DOHH2 (cell line): ENCODE measurements around the gene PTPRN2.

ENCODE experiments used
- H3F3A ChIP-seq: fragments of 200-600 bp; sonication (generic), shearing (Covaris generic); 2 replicates; pipeline ENCODE4 v1.6.0; 2016; ENCODE audit warnings: antibody characterized with exemption, mild to moderate bottlenecking; ENCODE audit not compliant: control insufficient read depth, insufficient read depth
- H3K27ac ChIP-seq: fragments of 200-600 bp; sonication (generic); 2 replicates; pipeline ENCODE4 v1.5.1; 2014; ENCODE audit warnings: low read depth, mild to moderate bottlenecking, low read length, moderate library complexity
- H3K27me3 ChIP-seq: fragments of 200-600 bp; sonication (generic); 2 replicates; pipeline ENCODE4 v1.6.1; 2014; ENCODE audit warnings: mild to moderate bottlenecking, low read length, mixed read lengths; ENCODE audit not compliant: control insufficient read depth
- H3K36me3 ChIP-seq: fragments of 200-600 bp; sonication (generic); 2 replicates; pipeline ENCODE4 v1.6.1; 2014; ENCODE audit warnings: mild to moderate bottlenecking, low read length, moderate library complexity, mixed read lengths; ENCODE audit not compliant: control insufficient read depth
- H3K4me1 ChIP-seq: fragments of 200-600 bp; sonication (generic); 2 replicates; pipeline ENCODE4 v1.6.1; 2014; ENCODE audit warnings: mild to moderate bottlenecking, low read length, mixed read lengths; ENCODE audit not compliant: control insufficient read depth
- H3K4me2 ChIP-seq: fragments of 200-600 bp; sonication (generic); 2 replicates; pipeline ENCODE4 v1.6.0; 2014; ENCODE audit warnings: mild to moderate bottlenecking, low read length, moderate library complexity
- H3K4me3 ChIP-seq: fragments of 200-600 bp; sonication (generic); 2 replicates; pipeline ENCODE4 v1.5.1; 2014; ENCODE audit warnings: mild to moderate bottlenecking, low read length, mixed read lengths
- H3K79me2 ChIP-seq: fragments of 200-600 bp; sonication (generic); 2 replicates; pipeline ENCODE4 v1.6.1; 2014; ENCODE audit warnings: mild to moderate bottlenecking, low read length, mixed read lengths; ENCODE audit not compliant: control insufficient read depth
- H3K9me2 ChIP-seq: fragments of 200-600 bp; sonication (generic); replicated peaks from 2 replicates; pipeline ENCODE4 v1.6.1; 2014; ENCODE audit warnings: mild to moderate bottlenecking, low read length, mixed read lengths; ENCODE audit not compliant: control insufficient read depth
- H3K9me3 ChIP-seq: fragments of 200-600 bp; sonication (generic); 2 replicates; pipeline ENCODE4 v1.6.1; 2014; ENCODE audit warnings: antibody characterized with exemption, low read length, mixed read lengths; ENCODE audit not compliant: control insufficient read depth, insufficient read depth
- H4K20me1 ChIP-seq: fragments of 200-600 bp; sonication (generic); 2 replicates; pipeline ENCODE4 v1.6.0; 2014; ENCODE audit warnings: low read depth, mild to moderate bottlenecking, antibody characterized with exemption, low read length, moderate library complexity; ENCODE audit not compliant: control insufficient read depth, insufficient read depth
- EZH2phosphoT487 ChIP-seq: fragments of 200-600 bp; sonication (generic); IDR thresholded peaks from 2 replicates; pipeline ENCODE4 v1.6.1; 2017; ENCODE audit warnings: borderline replicate concordance, mild to moderate bottlenecking, antibody characterized with exemption, low read length, moderate library complexity, mixed read lengths
- TF ChIP-seq, protein P1 (sequence below): fragments of 200-600 bp; sonication (generic); IDR thresholded peaks from one replicate; pipeline ENCODE4 v1.5.1; 2014; ENCODE audit warnings: antibody characterized with exemption, mild to moderate bottlenecking, low read depth, low read length; ENCODE audit not compliant: poor library complexity, severe bottlenecking

The PTPRN2 gene

DNA sequence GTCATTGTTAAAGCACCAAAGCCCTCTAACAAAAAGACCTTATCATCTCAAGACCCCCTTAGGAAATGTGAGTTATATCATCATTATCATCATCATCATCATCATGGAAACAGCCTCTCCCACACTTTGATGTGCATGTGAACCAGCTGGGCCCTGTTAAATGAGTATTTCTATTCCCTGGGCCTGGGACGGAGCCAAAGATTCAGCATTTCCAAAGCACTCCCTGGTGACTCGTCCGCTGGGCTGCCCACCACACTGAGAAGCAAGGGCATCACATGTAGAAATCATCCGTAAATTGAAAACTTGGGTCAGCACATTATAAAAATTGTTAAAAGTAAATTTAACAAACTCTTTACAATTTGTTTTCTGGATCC lies 88.6 kb downstream of the PTPRN2 start:
- Histone ChIP-seq H3K36me3 (no peaks in the 10 kb centered on the region), H4K20me1 (no peaks in the 10 kb centered on the region), H3K9me3 (no peaks in the 10 kb centered on the region), H3K27me3 (no peaks in the 10 kb centered on the region), H3K4me2 (no peak overlapping the region), H3K79me2 (no peaks in the 10 kb centered on the region), H3K4me1 (no peaks in the 10 kb centered on the region), H3K9me2 (no peaks in the 10 kb centered on the region), H3K27ac (no peak overlapping the region), H3K4me3 (no peak overlapping the region), H3F3A (no peaks in the 10 kb centered on the region)
- TF ChIP-seq, protein P1, sequence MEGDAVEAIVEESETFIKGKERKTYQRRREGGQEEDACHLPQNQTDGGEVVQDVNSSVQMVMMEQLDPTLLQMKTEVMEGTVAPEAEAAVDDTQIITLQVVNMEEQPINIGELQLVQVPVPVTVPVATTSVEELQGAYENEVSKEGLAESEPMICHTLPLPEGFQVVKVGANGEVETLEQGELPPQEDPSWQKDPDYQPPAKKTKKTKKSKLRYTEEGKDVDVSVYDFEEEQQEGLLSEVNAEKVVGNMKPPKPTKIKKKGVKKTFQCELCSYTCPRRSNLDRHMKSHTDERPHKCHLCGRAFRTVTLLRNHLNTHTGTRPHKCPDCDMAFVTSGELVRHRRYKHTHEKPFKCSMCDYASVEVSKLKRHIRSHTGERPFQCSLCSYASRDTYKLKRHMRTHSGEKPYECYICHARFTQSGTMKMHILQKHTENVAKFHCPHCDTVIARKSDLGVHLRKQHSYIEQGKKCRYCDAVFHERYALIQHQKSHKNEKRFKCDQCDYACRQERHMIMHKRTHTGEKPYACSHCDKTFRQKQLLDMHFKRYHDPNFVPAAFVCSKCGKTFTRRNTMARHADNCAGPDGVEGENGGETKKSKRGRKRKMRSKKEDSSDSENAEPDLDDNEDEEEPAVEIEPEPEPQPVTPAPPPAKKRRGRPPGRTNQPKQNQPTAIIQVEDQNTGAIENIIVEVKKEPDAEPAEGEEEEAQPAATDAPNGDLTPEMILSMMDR: no peak
- TF ChIP-seq EZH2phosphoT487: no peak

DNA sequence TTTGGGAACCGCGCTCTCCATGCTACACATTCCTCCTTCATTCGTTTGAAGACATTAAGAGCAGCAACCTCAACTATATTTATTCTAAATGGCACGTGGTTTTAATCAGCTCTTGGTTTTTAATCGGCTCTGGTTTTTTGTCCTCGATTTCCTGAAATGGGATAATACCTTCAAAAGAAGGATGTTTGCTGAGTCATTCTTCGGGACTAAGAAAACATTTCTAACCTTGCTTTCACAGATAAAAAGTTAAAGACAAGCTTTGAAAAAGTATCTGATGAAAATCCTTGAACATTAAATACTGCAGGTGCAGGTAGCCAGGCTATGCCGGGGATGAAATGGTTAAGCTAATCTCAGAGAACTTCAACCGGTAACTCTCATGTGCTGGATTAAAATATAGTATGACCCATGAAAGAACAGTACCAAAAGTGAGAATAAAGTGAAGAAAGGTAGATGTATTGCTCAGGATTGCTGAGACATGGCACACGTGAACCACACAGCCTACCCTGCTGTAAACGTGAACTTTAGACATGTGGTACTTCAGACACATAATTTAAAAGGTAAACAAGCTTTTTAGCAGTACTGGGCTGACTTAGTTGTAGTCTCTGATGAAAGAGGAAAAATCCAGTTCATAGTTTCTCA lies 89.1 kb downstream of the PTPRN2 start:
- no peaks in the 10 kb centered on the region for H3K9me3 ChIP-seq
- no peak overlapping the region for H3K4me3 ChIP-seq
- no peaks in the 10 kb centered on the region for H3K4me1 ChIP-seq
- H3K4me2 ChIP-seq: no peak overlapping the region
- no peak overlapping the region for H3K27ac ChIP-seq
- no peaks in the 10 kb centered on the region for H3K27me3 ChIP-seq
- no peaks in the 10 kb centered on the region for H4K20me1 ChIP-seq
- no peaks in the 10 kb centered on the region for H3K36me3 ChIP-seq
- H3F3A ChIP-seq: no peaks in the 10 kb centered on the region
- H3K9me2 ChIP-seq: no peaks in the 10 kb centered on the region
- no peak for TF ChIP-seq EZH2phosphoT487
- TF ChIP-seq, protein P1: no peak
- no peaks in the 10 kb centered on the region for H3K79me2 ChIP-seq

DNA sequence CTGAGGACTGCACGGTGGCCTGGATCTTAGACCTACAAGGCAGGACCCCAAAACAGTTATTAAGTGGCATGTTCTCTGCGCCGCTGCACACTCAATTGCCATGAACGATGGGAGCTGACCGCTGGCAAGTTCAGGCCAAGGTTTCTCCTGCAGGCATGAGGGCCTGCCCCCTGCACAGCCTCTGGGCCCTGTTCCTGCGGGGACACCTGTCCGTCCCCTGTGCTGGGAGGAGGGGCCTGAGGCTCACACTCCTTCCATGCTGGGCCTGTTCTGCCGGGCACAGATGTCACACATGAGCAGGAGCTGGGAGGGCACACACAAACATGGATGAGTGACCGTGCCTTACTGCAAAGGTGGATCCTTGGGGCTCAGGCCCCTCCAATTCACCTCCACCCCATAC lies 90.0 kb downstream of the PTPRN2 start:
- H3K4me1 ChIP-seq: no peaks in the 10 kb centered on the region
- no peaks in the 10 kb centered on the region for H3K36me3 ChIP-seq
- H3K4me2 ChIP-seq: no peak overlapping the region
- H3K9me3 ChIP-seq: no peaks in the 10 kb centered on the region
- H3K4me3 ChIP-seq: no peak overlapping the region
- no peaks in the 10 kb centered on the region for H3K79me2 ChIP-seq
- no peaks in the 10 kb centered on the region for H3K9me2 ChIP-seq
- TF ChIP-seq EZH2phosphoT487: no peak
- TF ChIP-seq, protein P1: no peak
- no peaks in the 10 kb centered on the region for H3K27me3 ChIP-seq
- H3F3A ChIP-seq: no peaks in the 10 kb centered on the region
- H3K27ac ChIP-seq: no peak overlapping the region
- H4K20me1 ChIP-seq: no peaks in the 10 kb centered on the region
